ENCODE data around the gene SPAAR. TPM values are rescaled to one million over a fixed set of nuclear protein-coding genes. Genes with fewer than 3 reads are reported as not detected.

Gene SPAAR
- polyA plus RNA-seq, 2 of the 4 experiments (the other 2 are of a cell fraction) = not detected

- ChIA-PET POLR2A (no interaction called here), CTCF (interaction anchor here (1.3 to 4.2 kb wide), 8 partner anchors 9 to 132 kb away, joined by 3 to 18 read pairs (median 4); partner anchors contain the start of genes HINT2 and TLN1)
- no peak overlapping the region for H3K4me2 ChIP-seq
- DNase-seq (ENCODE audit: low read depth in 1 of 2, low spot score in 1 of 2) = no peak
- no peaks in the 10 kb centered on the region for H3K9me3 ChIP-seq
- ATAC-seq = no peak
- H3K4me3 ChIP-seq = no peak overlapping the region
- TF ChIP-seq TP53 (CRISPR knock-in tag; IDR thresholded peaks at IDR 0.05) (no peak), FOSL2 (IDR thresholded peaks at IDR 0.05) (no peak), FOSL2 (CRISPR knock-in tag; IDR thresholded peaks at IDR 0.05) (no peak), HOXB5 (CRISPR knock-in tag; IDR thresholded peaks at IDR 0.05) (no peak), MAZ (IDR thresholded peaks at IDR 0.05; ENCODE audit: borderline replicate concordance, low read depth, low read length) (no peak), PHF8 (IDR thresholded peaks at IDR 0.05; ENCODE audit: borderline replicate concordance, low read depth) (no peak), BCL3 (IDR thresholded peaks at IDR 0.05) (no peak), RFX5 (IDR thresholded peaks at IDR 0.05) (no peak), ATOH8 (CRISPR knock-in tag; IDR thresholded peaks at IDR 0.05; ENCODE audit: low read depth) (no peak), MYC (IDR thresholded peaks at IDR 0.05; ENCODE audit: borderline replicate concordance, low read length) (no peak), HMGXB4 (CRISPR knock-in tag; IDR thresholded peaks at IDR 0.05; ENCODE audit: borderline replicate concordance) (no peak), RCOR1 (IDR thresholded peaks at IDR 0.05; ENCODE audit: low read depth, low read length) (no peak), HEYL (CRISPR knock-in tag; IDR thresholded peaks at IDR 0.05) (no peak), SMC3 (IDR thresholded peaks at IDR 0.05) (no peak), CTCF (IDR thresholded peaks at IDR 0.05) (no peak), FOSB (CRISPR knock-in tag; IDR thresholded peaks at IDR 0.05) (no peak), POLR2AphosphoS2 (conservative IDR thresholded peaks at IDR 0.05; ENCODE audit: low read length) (no peak)
- H3K4me1 ChIP-seq = no peaks in the 10 kb centered on the region
- no peak for FAIRE-seq
- WGBS (ENCODE audit: missing lambda C conversion rate) = 49% methylated on average over 8 of the region's 8 CpGs
- no peak overlapping the region for H3K27ac ChIP-seq
Observed at GRCh38 chr9:35863583-35863982, 45.7 kb upstream of the SPAAR start.

- WGBS (ENCODE audit: missing lambda C conversion rate) = 77% methylated on average over 7 of the region's 8 CpGs
- FAIRE-seq = no peak
- no peak overlapping the region for H3K27ac ChIP-seq
- ChIA-PET POLR2A (no interaction called here), CTCF (interaction anchor here (0.6 to 4.2 kb wide), 7 partner anchors 10 to 75 kb away, joined by 3 to 18 read pairs (median 5); no protein-coding TSS in a partner anchor)
- no peak for DNase-seq (ENCODE audit: low read depth in 1 of 2, low spot score in 1 of 2)
- no peaks in the 10 kb centered on the region for H3K9me3 ChIP-seq
- H3K4me1 ChIP-seq = no peaks in the 10 kb centered on the region
- no peak overlapping the region for H3K4me2 ChIP-seq
- no peak overlapping the region for H3K4me3 ChIP-seq
- no peak for ATAC-seq
- TF ChIP-seq SREBF2 (IDR thresholded peaks at IDR 0.05) (no peak), EP300 (IDR thresholded peaks at IDR 0.05) (no peak), JUN (IDR thresholded peaks at IDR 0.05) (no peak), HES2 (IDR thresholded peaks at IDR 0.05) (no peak), CEBPB (IDR thresholded peaks at IDR 0.05) (no peak), PHF8 (IDR thresholded peaks at IDR 0.05; ENCODE audit: borderline replicate concordance, low read depth) (no peak), ELK1 (IDR thresholded peaks at IDR 0.05; ENCODE audit: low read depth, low read length) (no peak), NFE2L2 (conservative IDR thresholded peaks at IDR 0.05; ENCODE audit: low read length) (no peak), MAX (IDR thresholded peaks at IDR 0.05) (no peak), POLR2A (IDR thresholded peaks at IDR 0.05; ENCODE audit: low read length) (no peak), FOSB (CRISPR knock-in tag; IDR thresholded peaks at IDR 0.05) (no peak)
Observed at GRCh38 chr9:35864695-35865255, 44.5 kb upstream of the SPAAR start.

Measured in A549 (cell line).